Tibial nerve (tissue), 3 donors: ENCODE results near the gene BIRC2.

Source experiments
- CTCF ChIP-seq, 5 experiments: fragments of 200-600 bp in 3 of 5; fragments of 450-650 bp in 2 of 5; sonication (generic) in 3 of 5; IDR thresholded peaks; one replicate each; pipeline ENCODE4 v1.5.1; 2016 to 2019; ENCODE audit warnings: antibody characterized with exemption in 5 of 5, mild to moderate bottlenecking in 3 of 5, moderate library complexity in 2 of 5
- POLR2A ChIP-seq, 2 donors: fragments of 450-650 bp; IDR thresholded peaks; one replicate each; pipeline ENCODE4 v1.6.1; 2017; ENCODE audit warnings: antibody characterized with exemption in 2 of 2, mild to moderate bottlenecking in 2 of 2, moderate library complexity in 2 of 2

- TF ChIP-seq CTCF (IDR thresholded peaks at IDR 0.05) (no peak), POLR2A (IDR thresholded peaks at IDR 0.05) (no peak)
Measured at GRCh38 chr11:102401905-102402304, 54.9 kb downstream of the BIRC2 start.
